Measurements from ENCODE around the gene RADIL. TPM values are rescaled to one million over a fixed set of nuclear protein-coding genes. Genes with fewer than 3 reads are reported as not detected.

Gene RADIL
- polyA plus RNA-seq, 3 donors: not detected

GRCh38 chr7:4775848-4776623, 107.5 kb downstream of the RADIL start:
- peak; percentile 49 to 74 (median 60) for DNase-seq
- Mint-ChIP-seq H3K27ac (peak overlapping the region; percentile 98 to 100 (median 100)), H3K4me3 (peak overlapping the region; percentile 99), H3K27me3 (ENCODE audit: low read depth in 3 of 3) (no peaks in the 10 kb centered on the region), H3K36me3 (peaks cover 13 to 33% of the 10 kb centered on the region in 2 donors), H3K4me1 (peaks cover 33% of the 10 kb centered on the region), H3K9me3 (no peaks in the 10 kb centered on the region)
- H3K36me3 ChIP-seq (replicated peaks in 1 of 2; ENCODE audit: control insufficient read depth in 1 of 2, insufficient read depth in 2 of 2, low read length in 2 of 2): peaks cover 4 to 24% of the 10 kb centered on the region in 2 donors
- peaks cover 47% of the 10 kb centered on the region for H3K79me2 ChIP-seq (ENCODE audit: insufficient read depth, low read length)
- 7% methylated on average over 22 of the region's 32 CpGs for WGBS (ENCODE audit: insufficient coverage)
- peaks cover 31% of the 10 kb centered on the region for H4K20me1 ChIP-seq (ENCODE audit: insufficient read depth, low read length)
- no peaks in the 10 kb centered on the region for H3K27me3 ChIP-seq (ENCODE audit: control insufficient read depth in 2 of 2, insufficient read depth in 2 of 2, low read length in 2 of 2)
- no peaks in the 10 kb centered on the region for H3K9me3 ChIP-seq (replicated peaks in 1 of 2; ENCODE audit: control insufficient read depth in 1 of 2, insufficient read depth in 1 of 2, low read length in 2 of 2)
- H3K9ac ChIP-seq (ENCODE audit: insufficient read depth, low read length, poor library complexity, severe bottlenecking): peak overlapping the region; percentile 93
- intact Hi-C loops (cut with micrococcal nuclease): loop anchor here in 1 of 2 donors (1.0 kb wide), 1 partner anchor 134 kb away; no protein-coding TSS in a partner anchor
- H3K27ac ChIP-seq (ENCODE audit: low read depth in 1 of 2, low read length in 2 of 2): peak overlapping the region; percentile 97 to 98
- peak overlapping the region; percentile 89 for H3K4me2 ChIP-seq (replicated peaks; ENCODE audit: extremely low read depth, low read length, poor library complexity, severe bottlenecking)
- TF ChIP-seq CTCF (IDR thresholded peaks at IDR 0.05): no peak
- peak overlapping the region; percentile 90 for H2AFZ ChIP-seq (ENCODE audit: insufficient read depth, low read depth, low read length, poor library complexity, severe bottlenecking)
- peaks cover 25 to 32% of the 10 kb centered on the region in 2 donors for H3K4me1 ChIP-seq (ENCODE audit: control insufficient read depth in 1 of 2, insufficient read depth in 2 of 2, low read length in 2 of 2)
- H3K4me3 ChIP-seq (replicated peaks in 1 of 3; ENCODE audit: low read depth in 2 of 3, low read length in 3 of 3): peak overlapping the region; percentile 70 to 89 (median 88)

- Mint-ChIP-seq H3K27me3 (ENCODE audit: low read depth in 3 of 3) (no peaks in the 10 kb centered on the region), H3K9me3 (no peaks in the 10 kb centered on the region), H3K36me3 (peaks cover 7 to 26% of the 10 kb centered on the region in 2 donors), H3K27ac (peak within 1 kb of the TSS; percentile 98 to 100 (median 100)), H3K4me3 (peak within 1 kb of the TSS; percentile 99), H3K4me1 (peaks cover 33% of the 10 kb centered on the region)
- Histone ChIP-seq H3K36me3 (replicated peaks in 1 of 2; ENCODE audit: control insufficient read depth in 1 of 2, insufficient read depth in 2 of 2, low read length in 2 of 2) (peaks cover 0 to 17% of the 10 kb centered on the region in 2 donors), H3K4me3 (replicated peaks in 1 of 3; ENCODE audit: low read depth in 2 of 3, low read length in 3 of 3) (peak within 1 kb of the TSS; percentile 70 to 89 (median 88)), H3K27ac (ENCODE audit: low read depth in 1 of 2, low read length in 2 of 2) (peak within 1 kb of the TSS; percentile 97 to 98), H3K79me2 (ENCODE audit: insufficient read depth, low read length) (peaks cover 40% of the 10 kb centered on the region), H4K20me1 (ENCODE audit: insufficient read depth, low read length) (peaks cover 24% of the 10 kb centered on the region), H3K4me2 (replicated peaks; ENCODE audit: extremely low read depth, low read length, poor library complexity, severe bottlenecking) (peak within 1 kb of the TSS; percentile 89), H3K9me3 (replicated peaks in 1 of 2; ENCODE audit: control insufficient read depth in 1 of 2, insufficient read depth in 1 of 2, low read length in 2 of 2) (no peaks in the 10 kb centered on the region), H3K27me3 (ENCODE audit: control insufficient read depth in 2 of 2, insufficient read depth in 2 of 2, low read length in 2 of 2) (no peaks in the 10 kb centered on the region), H2AFZ (ENCODE audit: insufficient read depth, low read depth, low read length, poor library complexity, severe bottlenecking) (peak within 1 kb of the TSS; percentile 90), H3K9ac (ENCODE audit: insufficient read depth, low read length, poor library complexity, severe bottlenecking) (peak within 1 kb of the TSS; percentile 93), H3K4me1 (ENCODE audit: control insufficient read depth in 1 of 2, insufficient read depth in 2 of 2, low read length in 2 of 2) (peaks cover 25 to 32% of the 10 kb centered on the region in 2 donors)
- no peak for TF ChIP-seq CTCF (IDR thresholded peaks at IDR 0.05)
- WGBS (ENCODE audit: insufficient coverage): under 1% methylated on average over 55 of the region's 55 CpGs
- DNase-seq: peak; percentile 93 to 99 (median 98)
- intact Hi-C loops (cut with micrococcal nuclease): loop anchor here in 1 of 2 donors (1.0 kb wide), 1 partner anchor 133 kb away; no protein-coding TSS in a partner anchor
These were observed 108.2 kb downstream of the RADIL start, which contains the start of gene AP5Z1 for GRCh38 chr7:4775250-4775847. Gene AP5Z1 (plus strand): TSS chr7:4775623. CDS start chr7:4775716, 93 bp downstream.
